ENCODE measurements around the gene FBXW11.

DNA sequence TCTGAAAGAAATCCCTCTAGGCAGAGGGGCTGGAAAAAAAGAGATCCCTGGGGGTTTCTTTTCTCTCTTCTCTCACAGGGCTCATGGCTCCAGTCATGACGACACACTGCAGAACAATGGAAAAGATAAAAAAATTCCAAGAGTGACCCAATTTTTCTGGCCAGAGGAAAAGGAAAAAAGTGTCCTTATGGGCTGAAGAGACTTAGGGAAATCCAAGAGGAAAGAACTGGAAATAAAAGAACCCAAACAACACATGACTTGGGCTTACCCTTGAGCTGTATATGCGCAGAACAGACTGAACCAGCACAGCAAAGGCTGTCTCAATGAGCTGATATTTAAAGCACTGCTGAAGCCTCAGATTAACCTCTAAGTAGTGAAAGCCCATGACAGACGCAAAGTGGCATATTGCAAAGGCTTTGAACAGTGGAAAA lies 118.4 kb downstream of the FBXW11 start:
- TF ChIP-seq, protein P1, sequence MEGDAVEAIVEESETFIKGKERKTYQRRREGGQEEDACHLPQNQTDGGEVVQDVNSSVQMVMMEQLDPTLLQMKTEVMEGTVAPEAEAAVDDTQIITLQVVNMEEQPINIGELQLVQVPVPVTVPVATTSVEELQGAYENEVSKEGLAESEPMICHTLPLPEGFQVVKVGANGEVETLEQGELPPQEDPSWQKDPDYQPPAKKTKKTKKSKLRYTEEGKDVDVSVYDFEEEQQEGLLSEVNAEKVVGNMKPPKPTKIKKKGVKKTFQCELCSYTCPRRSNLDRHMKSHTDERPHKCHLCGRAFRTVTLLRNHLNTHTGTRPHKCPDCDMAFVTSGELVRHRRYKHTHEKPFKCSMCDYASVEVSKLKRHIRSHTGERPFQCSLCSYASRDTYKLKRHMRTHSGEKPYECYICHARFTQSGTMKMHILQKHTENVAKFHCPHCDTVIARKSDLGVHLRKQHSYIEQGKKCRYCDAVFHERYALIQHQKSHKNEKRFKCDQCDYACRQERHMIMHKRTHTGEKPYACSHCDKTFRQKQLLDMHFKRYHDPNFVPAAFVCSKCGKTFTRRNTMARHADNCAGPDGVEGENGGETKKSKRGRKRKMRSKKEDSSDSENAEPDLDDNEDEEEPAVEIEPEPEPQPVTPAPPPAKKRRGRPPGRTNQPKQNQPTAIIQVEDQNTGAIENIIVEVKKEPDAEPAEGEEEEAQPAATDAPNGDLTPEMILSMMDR (IDR thresholded peaks at IDR 0.05): no peak
- no peak for TF ChIP-seq POLR2A (IDR thresholded peaks at IDR 0.05)

All from heart left ventricle (tissue), 13 donors.